ENCODE results near the gene FBXO31.

Gene FBXO31

GRCh38 chr16:87316450-87316922 is 67.1 kb downstream of the FBXO31 start:
- H3K27me3 ChIP-seq (ENCODE audit: control insufficient read depth, insufficient read depth, low read length): no peaks in the 10 kb centered on the region
- H3K4me1 ChIP-seq: peaks cover 10% of the 10 kb centered on the region
- H3K4me3 ChIP-seq (ENCODE audit: low read depth, low read length): peak overlapping the region; percentile 96
- TF ChIP-seq CTCF (IDR thresholded peaks at IDR 0.05): no peak
- H3K9me3 ChIP-seq (ENCODE audit: control insufficient read depth, low read length): no peaks in the 10 kb centered on the region
- no peaks in the 10 kb centered on the region for H3K79me2 ChIP-seq
- H3K27ac ChIP-seq: peak overlapping the region; percentile 86
- H3K4me2 ChIP-seq (ENCODE audit: low read length): peak overlapping the region; percentile 86
- no peaks in the 10 kb centered on the region for H3K36me3 ChIP-seq (ENCODE audit: control insufficient read depth, insufficient read depth, low read length)
- H3K9ac ChIP-seq: peak overlapping the region; percentile 77
- peak overlapping the region; percentile 98 for H2AFZ ChIP-seq

GRCh38 chr16:87314990-87315420 is 68.6 kb downstream of the FBXO31 start:
- Histone ChIP-seq H3K4me2 (ENCODE audit: low read length) (no peak overlapping the region), H3K9ac (no peak overlapping the region), H2AFZ (no peak overlapping the region), H3K79me2 (no peaks in the 10 kb centered on the region), H3K4me1 (peaks cover 7% of the 10 kb centered on the region), H3K4me3 (ENCODE audit: low read depth, low read length) (no peak overlapping the region), H3K9me3 (ENCODE audit: control insufficient read depth, low read length) (no peaks in the 10 kb centered on the region), H3K36me3 (ENCODE audit: control insufficient read depth, insufficient read depth, low read length) (no peaks in the 10 kb centered on the region), H3K27ac (no peak overlapping the region), H3K27me3 (ENCODE audit: control insufficient read depth, insufficient read depth, low read length) (no peaks in the 10 kb centered on the region)
- TF ChIP-seq CTCF (IDR thresholded peaks at IDR 0.05): no peak

- no peaks in the 10 kb centered on the region for H3K9me3 ChIP-seq (ENCODE audit: control insufficient read depth, low read length)
- no peak overlapping the region for H3K4me2 ChIP-seq (ENCODE audit: low read length)
- H3K9ac ChIP-seq: no peak overlapping the region
- no peak overlapping the region for H2AFZ ChIP-seq
- no peak for TF ChIP-seq CTCF (IDR thresholded peaks at IDR 0.05)
- H3K4me3 ChIP-seq (ENCODE audit: low read depth, low read length): no peak overlapping the region
- no peaks in the 10 kb centered on the region for H3K79me2 ChIP-seq
- H3K27me3 ChIP-seq (ENCODE audit: control insufficient read depth, insufficient read depth, low read length): no peaks in the 10 kb centered on the region
- no peak overlapping the region for H3K27ac ChIP-seq
- no peaks in the 10 kb centered on the region for H3K4me1 ChIP-seq
- no peaks in the 10 kb centered on the region for H3K36me3 ChIP-seq (ENCODE audit: control insufficient read depth, insufficient read depth, low read length)
Observed at GRCh38 chr16:87312008-87312407, 71.6 kb downstream of the FBXO31 start.

GRCh38 chr16:87311387-87311786 is 72.2 kb downstream of the FBXO31 start:
- no peak overlapping the region for H3K4me2 ChIP-seq (ENCODE audit: low read length)
- no peaks in the 10 kb centered on the region for H3K27me3 ChIP-seq (ENCODE audit: control insufficient read depth, insufficient read depth, low read length)
- no peak overlapping the region for H2AFZ ChIP-seq
- no peak for TF ChIP-seq CTCF (IDR thresholded peaks at IDR 0.05)
- H3K27ac ChIP-seq: no peak overlapping the region
- no peak overlapping the region for H3K4me3 ChIP-seq (ENCODE audit: low read depth, low read length)
- no peaks in the 10 kb centered on the region for H3K79me2 ChIP-seq
- H3K9me3 ChIP-seq (ENCODE audit: control insufficient read depth, low read length): no peaks in the 10 kb centered on the region
- H3K9ac ChIP-seq: no peak overlapping the region
- no peaks in the 10 kb centered on the region for H3K36me3 ChIP-seq (ENCODE audit: control insufficient read depth, insufficient read depth, low read length)
- H3K4me1 ChIP-seq: no peaks in the 10 kb centered on the region

- no peaks in the 10 kb centered on the region for H3K36me3 ChIP-seq (ENCODE audit: control insufficient read depth, insufficient read depth, low read length)
- H3K79me2 ChIP-seq: no peaks in the 10 kb centered on the region
- TF ChIP-seq CTCF (IDR thresholded peaks at IDR 0.05): no peak
- H3K27me3 ChIP-seq (ENCODE audit: control insufficient read depth, insufficient read depth, low read length): no peaks in the 10 kb centered on the region
- H3K4me1 ChIP-seq: no peaks in the 10 kb centered on the region
- no peaks in the 10 kb centered on the region for H3K9me3 ChIP-seq (ENCODE audit: control insufficient read depth, low read length)
- H3K4me2 ChIP-seq (ENCODE audit: low read length): no peak overlapping the region
- H2AFZ ChIP-seq: no peak overlapping the region
- no peak overlapping the region for H3K9ac ChIP-seq
- H3K4me3 ChIP-seq (ENCODE audit: low read depth, low read length): no peak overlapping the region
- no peak overlapping the region for H3K27ac ChIP-seq
Observed at GRCh38 chr16:87310610-87311009, 73.0 kb downstream of the FBXO31 start.
